Tibial nerve (tissue), 4 donors: ENCODE measurements around the gene SYNGR3.

Experiments
- EP300 ChIP-seq, 2 donors: sonication (generic); formaldehyde crosslinking; IDR thresholded peaks; one replicate each; pipeline ENCODE4 v1.6.1; 2017; ENCODE audit warnings: antibody characterized with exemption in 2 of 2, mild to moderate bottlenecking in 1 of 2
- POLR2A ChIP-seq, 2 donors: fragments of 450-650 bp; IDR thresholded peaks; one replicate each; pipeline ENCODE4 v1.6.1; 2017; ENCODE audit warnings: antibody characterized with exemption in 2 of 2, mild to moderate bottlenecking in 2 of 2, moderate library complexity in 2 of 2
- TF ChIP-seq, protein P1 (sequence below), 5 experiments: fragments of 200-600 bp in 3 of 5; fragments of 450-650 bp in 2 of 5; sonication (generic) in 3 of 5; IDR thresholded peaks; one replicate each; pipeline ENCODE4 v1.5.1; 2016 to 2019; ENCODE audit warnings: antibody characterized with exemption in 5 of 5, mild to moderate bottlenecking in 3 of 5, moderate library complexity in 2 of 5

GRCh38 chr16:2042171-2042985 lies 52.6 kb downstream of the SYNGR3 start:
- TF ChIP-seq, protein P1, sequence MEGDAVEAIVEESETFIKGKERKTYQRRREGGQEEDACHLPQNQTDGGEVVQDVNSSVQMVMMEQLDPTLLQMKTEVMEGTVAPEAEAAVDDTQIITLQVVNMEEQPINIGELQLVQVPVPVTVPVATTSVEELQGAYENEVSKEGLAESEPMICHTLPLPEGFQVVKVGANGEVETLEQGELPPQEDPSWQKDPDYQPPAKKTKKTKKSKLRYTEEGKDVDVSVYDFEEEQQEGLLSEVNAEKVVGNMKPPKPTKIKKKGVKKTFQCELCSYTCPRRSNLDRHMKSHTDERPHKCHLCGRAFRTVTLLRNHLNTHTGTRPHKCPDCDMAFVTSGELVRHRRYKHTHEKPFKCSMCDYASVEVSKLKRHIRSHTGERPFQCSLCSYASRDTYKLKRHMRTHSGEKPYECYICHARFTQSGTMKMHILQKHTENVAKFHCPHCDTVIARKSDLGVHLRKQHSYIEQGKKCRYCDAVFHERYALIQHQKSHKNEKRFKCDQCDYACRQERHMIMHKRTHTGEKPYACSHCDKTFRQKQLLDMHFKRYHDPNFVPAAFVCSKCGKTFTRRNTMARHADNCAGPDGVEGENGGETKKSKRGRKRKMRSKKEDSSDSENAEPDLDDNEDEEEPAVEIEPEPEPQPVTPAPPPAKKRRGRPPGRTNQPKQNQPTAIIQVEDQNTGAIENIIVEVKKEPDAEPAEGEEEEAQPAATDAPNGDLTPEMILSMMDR (IDR thresholded peaks at IDR 0.05): no peak
- no peak for TF ChIP-seq POLR2A (IDR thresholded peaks at IDR 0.05)
- no peak for TF ChIP-seq EP300 (IDR thresholded peaks at IDR 0.05)
